Epithelial cell of esophagus (primary cell): Measurements from ENCODE around the gene TCP11.

Experiments
- DNase-seq: peaks from one replicate; pipeline ENCODE4 v3.0.0; 2010; ENCODE audit warnings: low read depth
- H3K4me3 ChIP-seq: 2 replicates; pipeline ENCODE4 v1.5.1; 2011; ENCODE audit warnings: mild to moderate bottlenecking, low read length, control low read depth
- CTCF ChIP-seq: IDR thresholded peaks from 2 replicates; pipeline ENCODE4 v1.5.1; 2011; ENCODE audit warnings: low read depth, mild to moderate bottlenecking, low read length, control low read depth, inconsistent platforms; ENCODE audit not compliant: insufficient read depth; ENCODE audit errors: missing control alignments

TCP11 gene

GRCh38 chr6:35077713-35078105 lies 63.4 kb downstream of the TCP11 start:
- TF ChIP-seq CTCF: no peak
- no peak for DNase-seq
- no peak overlapping the region for H3K4me3 ChIP-seq

GRCh38 chr6:35076997-35077712 lies 64.0 kb downstream of the TCP11 start:
- no peak for TF ChIP-seq CTCF
- DNase-seq: peak; percentile 95
- H3K4me3 ChIP-seq: no peak overlapping the region

GRCh38 chr6:35073766-35074471 lies 67.2 kb downstream of the TCP11 start:
- TF ChIP-seq CTCF: no peak
- DNase-seq: no peak
- no peak overlapping the region for H3K4me3 ChIP-seq

- TF ChIP-seq CTCF: no peak
- DNase-seq: no peak
- H3K4me3 ChIP-seq: no peak overlapping the region
Observed at GRCh38 chr6:35073211-35073610, 67.9 kb downstream of the TCP11 start.

- no peak for TF ChIP-seq CTCF
- no peak for DNase-seq
- H3K4me3 ChIP-seq: no peak overlapping the region
Observed at GRCh38 chr6:35072698-35073055, 68.5 kb downstream of the TCP11 start.

- no peak overlapping the region for H3K4me3 ChIP-seq
- no peak for DNase-seq
- no peak for TF ChIP-seq CTCF
Observed at GRCh38 chr6:35072051-35072697, 69.0 kb downstream of the TCP11 start.
